ENCODE results near the gene GAPDHS.
A peak's percentile ranks its signal among the peaks of the same experiment; 100 is the strongest.

Gene GAPDHS

GRCh38 chr19:35542209-35542608 lies 9.0 kb downstream of the GAPDHS start:
- Mint-ChIP-seq H3K27ac (no peak overlapping the region), H3K36me3 (no peaks in the 10 kb centered on the region), H3K27me3 (no peaks in the 10 kb centered on the region), H3K4me1 (ENCODE audit: low read depth) (peaks cover 20% of the 10 kb centered on the region), H3K9me3 (ENCODE audit: low read depth) (no peaks in the 10 kb centered on the region), H3K4me3 (no peak overlapping the region)

- no peak overlapping the region for H3K27ac Mint-ChIP-seq
- no peaks in the 10 kb centered on the region for H3K27me3 Mint-ChIP-seq
- no peaks in the 10 kb centered on the region for H3K9me3 Mint-ChIP-seq (ENCODE audit: low read depth)
- no peaks in the 10 kb centered on the region for H3K36me3 Mint-ChIP-seq
- H3K4me3 Mint-ChIP-seq, result peak overlapping the region; percentile 97
- peaks cover 28% of the 10 kb centered on the region for H3K4me1 Mint-ChIP-seq (ENCODE audit: low read depth)
Observed at GRCh38 chr19:35543280-35544109, 10.2 kb downstream of the GAPDHS start.

GRCh38 chr19:35544110-35544802 lies 11.0 kb downstream of the GAPDHS start:
- H3K36me3 Mint-ChIP-seq, result peaks cover 3% of the 10 kb centered on the region
- no peaks in the 10 kb centered on the region for H3K27me3 Mint-ChIP-seq
- H3K27ac Mint-ChIP-seq, result peak overlapping the region; percentile 93
- peaks cover 34% of the 10 kb centered on the region for H3K4me1 Mint-ChIP-seq (ENCODE audit: low read depth)
- no peaks in the 10 kb centered on the region for H3K9me3 Mint-ChIP-seq (ENCODE audit: low read depth)
- peak overlapping the region; percentile 97 for H3K4me3 Mint-ChIP-seq

DNA sequence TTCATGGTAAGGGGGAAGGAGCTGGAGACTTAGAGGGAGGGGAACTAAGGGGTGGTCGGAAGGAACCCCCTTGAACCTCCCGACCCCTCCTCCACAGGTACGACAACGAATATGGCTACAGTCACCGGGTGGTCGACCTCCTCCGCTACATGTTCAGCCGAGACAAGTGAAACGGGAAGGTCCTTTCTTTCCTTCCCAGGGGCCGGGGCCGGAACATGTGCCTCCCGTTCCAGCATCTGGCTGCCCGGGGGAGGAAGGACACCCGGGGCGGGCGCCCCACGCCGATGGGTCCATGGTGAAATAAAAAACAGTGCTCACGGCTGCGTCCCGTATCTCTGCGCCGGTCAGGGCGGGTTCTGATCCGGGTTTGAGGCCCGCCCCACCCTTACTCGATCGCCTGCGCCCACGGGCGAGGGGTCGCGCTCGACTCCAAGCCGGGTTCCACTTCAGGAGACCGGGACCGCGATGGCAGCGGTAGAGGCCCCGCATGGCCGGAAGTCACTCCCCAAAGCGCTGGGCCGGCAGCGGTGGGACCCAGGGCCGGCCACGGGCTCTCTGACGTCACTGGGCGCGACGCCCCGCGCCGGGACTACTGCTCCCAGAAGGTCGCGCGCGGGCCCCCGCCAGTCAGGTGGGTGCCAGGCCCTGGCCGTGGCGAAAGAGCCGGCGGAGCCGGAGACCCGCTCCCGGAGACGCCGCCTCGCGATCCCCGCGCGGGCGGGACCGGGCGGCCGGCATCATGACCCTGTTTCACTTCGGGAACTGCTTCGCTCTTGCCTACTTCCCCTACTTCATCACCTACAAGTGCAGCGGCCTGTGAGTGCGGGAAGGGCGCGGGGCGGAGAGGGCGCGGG lies 12.0 kb downstream of the GAPDHS start, which contains the start of gene TMEM147:
Gene TMEM147, plus strand, starts transcription at position 626 of the 854 bp plus-strand sequence. Its CDS starts 114 bp downstream, at position 740.
- H3K4me1 Mint-ChIP-seq (ENCODE audit: low read depth), result peaks cover 36% of the 10 kb centered on the region

DNA sequence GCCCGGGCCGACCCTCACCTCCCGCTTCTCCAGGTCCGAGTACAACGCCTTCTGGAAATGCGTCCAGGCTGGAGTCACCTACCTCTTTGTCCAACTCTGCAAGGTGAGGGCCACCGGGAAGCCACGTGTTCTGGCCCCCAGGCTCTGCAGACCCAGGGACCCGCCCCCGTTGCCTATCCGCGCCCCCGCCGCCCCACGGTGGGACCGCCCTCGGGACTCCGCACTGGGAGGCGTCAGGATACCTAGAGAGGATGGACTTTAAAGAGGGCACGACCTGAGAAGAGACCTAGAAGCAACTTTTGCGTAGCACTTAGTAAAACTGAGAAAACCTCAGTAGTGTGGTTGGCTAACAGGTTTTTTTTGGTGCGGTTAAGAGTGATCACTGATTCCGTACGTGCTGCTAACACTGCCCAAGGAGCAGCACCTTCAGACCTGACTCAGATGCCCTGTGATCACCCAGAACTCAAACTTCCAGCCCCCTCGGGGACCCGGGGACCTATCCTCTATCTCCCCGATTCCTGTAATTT lies 12.7 kb downstream of the GAPDHS start:
- Mint-ChIP-seq H3K27me3 (no peaks in the 10 kb centered on the region), H3K27ac (peak overlapping the region; percentile 96), H3K36me3 (peaks cover 4% of the 10 kb centered on the region), H3K4me1 (ENCODE audit: low read depth) (peaks cover 36% of the 10 kb centered on the region), H3K4me3 (peak overlapping the region; percentile 93), H3K9me3 (ENCODE audit: low read depth) (no peaks in the 10 kb centered on the region)

More for the DNA sequence above, 12.0 kb downstream of the GAPDHS start, which contains the start of gene TMEM147:
- Mint-ChIP-seq H3K9me3 (ENCODE audit: low read depth) (no peaks in the 10 kb centered on the region), H3K4me3 (peak within 1 kb of the TSS; percentile 97), H3K27me3 (no peaks in the 10 kb centered on the region), H3K27ac (peak within 1 kb of the TSS; percentile 96), H3K36me3 (peaks cover 4% of the 10 kb centered on the region)

DNA sequence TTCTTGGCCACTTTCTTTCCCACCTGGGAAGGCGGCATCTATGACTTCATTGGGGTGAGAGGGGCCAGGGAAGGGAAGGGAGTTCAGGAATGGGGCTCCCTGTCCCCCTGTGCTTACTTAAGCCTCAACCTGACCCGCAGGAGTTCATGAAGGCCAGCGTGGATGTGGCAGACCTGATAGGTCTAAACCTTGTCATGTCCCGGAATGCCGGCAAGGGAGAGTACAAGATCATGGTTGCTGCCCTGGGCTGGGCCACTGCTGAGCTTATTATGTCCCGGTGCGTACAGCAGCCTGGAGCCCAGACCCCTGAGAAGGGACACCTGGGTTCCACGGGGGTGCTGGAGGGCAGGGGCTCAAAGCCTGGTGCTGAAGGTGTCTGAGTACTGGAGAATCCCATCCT lies 13.3 kb downstream of the GAPDHS start:
- Mint-ChIP-seq H3K4me3 (peak overlapping the region; percentile 93), H3K9me3 (ENCODE audit: low read depth) (no peaks in the 10 kb centered on the region), H3K4me1 (ENCODE audit: low read depth) (peaks cover 36% of the 10 kb centered on the region)

DNA sequence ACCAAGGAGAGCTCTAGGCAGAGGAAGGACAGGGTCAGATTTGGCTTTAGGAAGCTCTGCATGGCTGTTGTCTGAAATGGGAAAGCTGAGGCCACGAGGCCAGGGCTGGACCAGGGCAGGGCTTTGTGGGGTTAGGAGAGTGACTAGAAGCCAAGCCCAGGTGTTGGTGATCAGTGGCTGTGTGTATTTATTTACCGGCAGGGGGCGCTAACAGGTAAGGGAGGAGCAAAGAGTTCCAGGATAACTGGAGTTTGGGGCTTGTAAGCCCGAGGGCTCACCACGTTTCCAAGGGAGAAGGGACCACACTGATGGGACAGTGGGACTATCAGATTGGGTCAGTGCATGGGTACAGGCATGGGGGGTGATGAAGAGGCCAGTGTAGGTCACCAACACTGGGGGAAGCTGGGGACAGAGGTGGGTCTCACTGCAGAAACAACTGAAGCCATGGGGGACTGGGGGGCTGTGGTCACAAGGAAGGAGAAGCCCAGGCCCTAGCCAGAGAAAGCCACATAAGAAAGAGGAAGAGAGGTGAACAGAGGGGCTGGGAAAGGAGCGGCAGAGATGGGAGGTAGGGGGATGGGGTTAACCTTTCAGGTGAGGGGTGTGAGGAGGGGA lies 16.0 kb downstream of the GAPDHS start:
- peaks cover 4% of the 10 kb centered on the region for H3K36me3 Mint-ChIP-seq
- H3K4me3 Mint-ChIP-seq, result peak overlapping the region; percentile 59
- no peaks in the 10 kb centered on the region for H3K27me3 Mint-ChIP-seq
- no peaks in the 10 kb centered on the region for H3K9me3 Mint-ChIP-seq (ENCODE audit: low read depth)
- H3K4me1 Mint-ChIP-seq (ENCODE audit: low read depth), result peaks cover 36% of the 10 kb centered on the region
- no peak overlapping the region for H3K27ac Mint-ChIP-seq

More for the DNA sequence above, 13.3 kb downstream of the GAPDHS start:
- peaks cover 4% of the 10 kb centered on the region for H3K36me3 Mint-ChIP-seq
- H3K27me3 Mint-ChIP-seq, result no peaks in the 10 kb centered on the region
- H3K27ac Mint-ChIP-seq, result peak overlapping the region; percentile 96

- H3K9me3 Mint-ChIP-seq (ENCODE audit: low read depth), result no peaks in the 10 kb centered on the region
- H3K27me3 Mint-ChIP-seq, result no peaks in the 10 kb centered on the region
- no peak overlapping the region for H3K27ac Mint-ChIP-seq
- H3K36me3 Mint-ChIP-seq, result peaks cover 4% of the 10 kb centered on the region
- H3K4me3 Mint-ChIP-seq, result no peak overlapping the region
- H3K4me1 Mint-ChIP-seq (ENCODE audit: low read depth), result peaks cover 29% of the 10 kb centered on the region
Observed at GRCh38 chr19:35549879-35550523, 16.7 kb downstream of the GAPDHS start.

DNA sequence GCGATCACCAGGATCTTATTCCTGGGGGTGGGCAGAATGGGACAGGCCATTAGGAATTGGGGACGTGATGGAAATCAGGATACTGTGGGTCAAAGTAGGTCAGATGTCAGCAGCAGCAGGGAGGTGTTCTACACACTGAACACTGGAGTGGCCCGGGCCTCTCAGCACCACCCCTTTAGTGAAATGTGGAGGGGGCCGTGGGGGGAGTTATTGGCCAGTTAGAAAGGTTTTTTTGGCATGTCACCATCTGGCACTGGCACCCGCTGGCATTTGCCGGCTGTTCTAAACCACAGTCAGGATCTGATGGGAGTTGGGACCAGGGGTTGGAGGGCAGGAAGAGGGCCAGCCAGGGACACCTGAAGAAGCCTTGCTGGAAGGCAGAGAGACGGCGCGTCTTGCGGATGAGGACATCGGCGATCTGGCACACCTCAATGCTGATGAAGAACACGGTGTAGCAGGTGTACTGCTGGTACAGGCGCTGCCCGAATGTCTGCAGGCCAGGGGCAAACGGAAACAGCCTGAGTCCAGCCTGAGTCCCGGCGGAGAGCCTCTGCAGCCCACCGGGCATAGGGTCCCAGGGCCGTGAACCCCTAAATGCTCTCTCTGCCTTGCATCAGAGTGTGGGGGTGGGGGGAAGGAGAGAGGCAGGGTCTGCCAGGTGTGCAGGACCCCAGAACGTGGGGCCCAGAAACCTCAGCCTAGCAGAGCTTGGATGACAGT lies 18.0 kb downstream of the GAPDHS start:
- Mint-ChIP-seq H3K27ac (no peak overlapping the region), H3K27me3 (no peaks in the 10 kb centered on the region), H3K4me1 (ENCODE audit: low read depth) (peaks cover 26% of the 10 kb centered on the region), H3K4me3 (no peak overlapping the region), H3K36me3 (peaks cover 4% of the 10 kb centered on the region), H3K9me3 (ENCODE audit: low read depth) (no peaks in the 10 kb centered on the region)

- Mint-ChIP-seq H3K9me3 (ENCODE audit: low read depth) (no peaks in the 10 kb centered on the region), H3K27me3 (no peaks in the 10 kb centered on the region), H3K36me3 (peaks cover 4% of the 10 kb centered on the region), H3K4me1 (ENCODE audit: low read depth) (peaks cover 16% of the 10 kb centered on the region), H3K27ac (no peak overlapping the region), H3K4me3 (no peak overlapping the region)
Observed at GRCh38 chr19:35552534-35553384, 19.5 kb downstream of the GAPDHS start.

GRCh38 chr19:35553385-35554000 lies 20.2 kb downstream of the GAPDHS start:
- Mint-ChIP-seq H3K27me3 (no peaks in the 10 kb centered on the region), H3K27ac (no peak overlapping the region), H3K9me3 (ENCODE audit: low read depth) (no peaks in the 10 kb centered on the region), H3K4me3 (no peak overlapping the region), H3K36me3 (peaks cover 4% of the 10 kb centered on the region), H3K4me1 (ENCODE audit: low read depth) (peaks cover 14% of the 10 kb centered on the region)

GRCh38 chr19:35554076-35554475 lies 20.8 kb downstream of the GAPDHS start:
- Mint-ChIP-seq H3K27me3 (peaks cover 3% of the 10 kb centered on the region), H3K36me3 (peaks cover 3% of the 10 kb centered on the region), H3K27ac (no peak overlapping the region), H3K4me3 (no peak overlapping the region), H3K9me3 (ENCODE audit: low read depth) (no peaks in the 10 kb centered on the region), H3K4me1 (ENCODE audit: low read depth) (peaks cover 14% of the 10 kb centered on the region)
